ENCODE results near the gene ZNF587.
A peak's percentile ranks its signal among the peaks of the same experiment; 100 is the strongest.
"Not testable (repeated sequence)": the region's sequence is repeated elsewhere in the genome, so short reads cannot be mapped to it uniquely, and the experiment has no call there.

Gene ZNF587

DNA sequence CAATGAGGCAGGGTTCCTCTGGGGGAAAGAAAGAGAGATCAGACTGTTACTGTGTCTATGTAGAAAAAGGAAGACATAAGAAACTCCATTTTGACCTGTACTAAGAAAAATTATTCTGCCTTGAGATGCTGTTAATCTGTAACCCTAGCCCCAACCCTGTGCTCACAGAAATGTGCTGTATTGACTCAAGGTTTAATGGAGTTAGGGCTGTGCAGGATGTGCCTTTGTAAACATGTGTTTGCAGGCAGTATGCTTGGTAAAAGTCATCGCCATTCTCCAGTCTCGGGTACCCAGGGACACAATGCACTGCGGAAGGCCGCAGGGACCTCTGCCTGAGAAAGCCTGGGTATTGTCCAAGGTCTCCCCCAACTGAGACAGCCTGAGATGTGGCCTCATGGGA, 26.1 kb upstream of the ZNF587 start:
- H3K9me3 ChIP-seq (ENCODE audit: control insufficient read depth, insufficient read depth, low read length); H3K4me1 ChIP-seq (ENCODE audit: control insufficient read depth, insufficient read depth, low read length); H3K9ac ChIP-seq (ENCODE audit: low read depth, low read length); H3K4me3 ChIP-seq (ENCODE audit: low read depth, low read length); H3K27me3 ChIP-seq (ENCODE audit: control insufficient read depth, insufficient read depth, low read length): not testable (repeated sequence)
- Histone ChIP-seq H3K27ac (ENCODE audit: low read depth, low read length) (peak overlapping the region; percentile 18), H3K36me3 (ENCODE audit: control insufficient read depth, insufficient read depth, low read length) (peaks cover 32% of the 10 kb centered on the region)

DNA sequence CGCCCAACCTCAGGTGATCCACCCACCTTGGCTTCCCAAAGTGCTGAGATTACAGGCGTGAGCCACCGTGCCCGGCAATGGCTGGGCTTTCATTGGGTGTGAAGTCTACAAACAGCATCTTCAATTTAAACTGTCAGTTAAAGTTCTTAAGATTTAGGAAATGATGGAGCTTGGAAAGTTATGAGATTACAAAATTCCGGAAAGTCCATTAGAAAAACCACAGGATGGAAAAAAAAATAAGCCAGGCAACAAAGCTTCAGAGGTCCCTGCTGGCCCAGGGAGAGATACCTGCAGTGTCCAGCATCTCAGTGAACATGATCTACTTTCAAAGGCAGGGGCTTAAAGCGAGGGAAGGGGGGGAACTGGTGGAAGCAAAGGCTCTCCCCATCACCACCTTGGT, 24.1 kb upstream of the ZNF587 start:
- Histone ChIP-seq H3K27ac (ENCODE audit: low read depth, low read length) (no peak overlapping the region), H3K36me3 (ENCODE audit: control insufficient read depth, insufficient read depth, low read length) (peaks cover 32% of the 10 kb centered on the region), H3K27me3 (ENCODE audit: control insufficient read depth, insufficient read depth, low read length) (no peaks in the 10 kb centered on the region), H3K4me3 (ENCODE audit: low read depth, low read length) (no peak overlapping the region), H3K9me3 (ENCODE audit: control insufficient read depth, insufficient read depth, low read length) (no peaks in the 10 kb centered on the region), H3K4me1 (ENCODE audit: control insufficient read depth, insufficient read depth, low read length) (0 out of 2 replicates have a peak, but pooled peaks cover 4% of the 10 kb centered on the region), H3K9ac (ENCODE audit: low read depth, low read length) (no peak overlapping the region)

DNA sequence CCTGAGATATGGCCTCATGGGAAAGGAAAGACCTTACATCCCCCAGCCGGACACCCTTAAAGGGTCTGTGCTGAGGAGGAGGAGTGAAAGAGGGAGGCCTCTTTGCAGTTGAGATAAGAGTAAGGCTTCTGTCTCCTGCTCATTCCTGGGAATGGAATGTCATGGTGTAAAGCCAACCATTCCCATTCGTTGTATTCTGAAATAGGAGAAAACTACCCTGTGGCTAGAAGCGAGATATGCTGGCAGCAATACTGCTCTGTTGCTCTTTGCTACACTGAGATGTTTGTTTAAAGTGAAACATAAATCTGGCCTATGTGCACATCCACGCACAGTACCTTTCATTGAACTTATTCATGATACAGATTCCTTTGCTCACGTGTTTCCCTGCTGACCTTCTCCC, 20.3 kb upstream of the ZNF587 start:
- H3K27me3 ChIP-seq (ENCODE audit: control insufficient read depth, insufficient read depth, low read length), result no peaks in the 10 kb centered on the region
- H3K4me1 ChIP-seq (ENCODE audit: control insufficient read depth, insufficient read depth, low read length), result 0 out of 2 replicates have a peak, but pooled peaks cover 4% of the 10 kb centered on the region
- H3K27ac ChIP-seq (ENCODE audit: low read depth, low read length), result peak overlapping the region; percentile 95
- H3K4me3 ChIP-seq (ENCODE audit: low read depth, low read length), result no peak overlapping the region
- H3K9me3 ChIP-seq (ENCODE audit: control insufficient read depth, insufficient read depth, low read length), result no peaks in the 10 kb centered on the region
- no peak overlapping the region for H3K9ac ChIP-seq (ENCODE audit: low read depth, low read length)
- peaks cover 18% of the 10 kb centered on the region for H3K36me3 ChIP-seq (ENCODE audit: control insufficient read depth, insufficient read depth, low read length)

DNA sequence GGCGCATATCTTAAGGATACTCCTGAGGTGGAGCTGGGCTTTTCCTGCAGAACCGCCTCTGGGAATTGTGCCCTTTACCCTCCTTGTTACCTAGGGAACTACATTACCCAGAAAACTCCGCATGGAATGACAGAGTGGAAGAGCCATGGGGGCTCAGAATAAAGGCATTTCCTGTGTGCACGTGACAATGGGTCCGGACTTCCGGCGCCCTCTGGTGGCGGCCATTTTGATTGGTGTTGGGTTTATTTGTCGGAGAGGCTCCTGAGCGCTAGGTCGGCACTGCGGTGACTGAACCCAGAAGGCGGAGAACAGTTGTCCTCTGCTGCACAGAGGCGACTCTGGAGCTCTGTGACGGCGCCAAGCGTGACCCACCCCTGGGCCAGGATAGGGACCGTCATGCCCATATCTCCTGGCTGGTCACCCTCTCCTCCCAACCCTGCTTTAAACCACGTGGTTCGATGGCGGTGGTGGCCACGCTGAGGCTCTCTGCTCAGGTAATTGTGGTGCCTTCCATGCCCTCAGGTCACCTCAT, 19.5 kb upstream of the ZNF587 start, which contains the start of gene ZNF587B:
ZNF587B (plus strand) TSS at position 229 of the 532 bp plus-strand sequence; CDS start at position 459, 230 bp downstream.
- no peaks in the 10 kb centered on the region for H3K27me3 ChIP-seq (ENCODE audit: control insufficient read depth, insufficient read depth, low read length)
- H3K36me3 ChIP-seq (ENCODE audit: control insufficient read depth, insufficient read depth, low read length), result peaks cover 15% of the 10 kb centered on the region
- 0 out of 2 replicates have a peak, but pooled peaks cover 4% of the 10 kb centered on the region for H3K4me1 ChIP-seq (ENCODE audit: control insufficient read depth, insufficient read depth, low read length)
- H3K27ac ChIP-seq (ENCODE audit: low read depth, low read length), result peak within 1 kb of the TSS; percentile 95
- no peaks in the 10 kb centered on the region for H3K9me3 ChIP-seq (ENCODE audit: control insufficient read depth, insufficient read depth, low read length)
- peak within 1 kb of the TSS; percentile 93 for H3K4me3 ChIP-seq (ENCODE audit: low read depth, low read length)
- H3K9ac ChIP-seq (ENCODE audit: low read depth, low read length), result peak within 1 kb of the TSS; percentile 96

DNA sequence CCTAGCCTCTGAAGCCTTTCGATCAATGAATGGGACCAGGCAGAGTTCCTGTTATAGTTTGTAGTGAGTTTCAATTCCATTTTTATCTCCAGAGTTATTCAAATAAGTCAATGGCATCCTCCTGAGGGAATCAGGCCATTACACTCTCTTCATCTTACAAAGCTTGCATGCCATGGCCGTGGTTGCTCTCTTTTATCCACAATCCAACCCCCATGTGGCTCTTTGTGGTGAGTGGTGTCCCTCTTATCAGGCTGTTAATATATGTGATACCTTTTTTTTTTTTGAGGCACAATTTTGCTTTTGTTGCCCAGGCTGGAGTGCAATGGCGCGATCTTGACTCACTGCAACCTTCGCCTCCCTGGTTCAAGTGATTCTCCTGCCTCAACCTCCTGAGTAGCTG, 12.7 kb upstream of the ZNF587 start:
- H3K9ac ChIP-seq (ENCODE audit: low read depth, low read length); H3K27me3 ChIP-seq (ENCODE audit: control insufficient read depth, insufficient read depth, low read length); H3K27ac ChIP-seq (ENCODE audit: low read depth, low read length); H3K4me1 ChIP-seq (ENCODE audit: control insufficient read depth, insufficient read depth, low read length); H3K9me3 ChIP-seq (ENCODE audit: control insufficient read depth, insufficient read depth, low read length); H3K4me3 ChIP-seq (ENCODE audit: low read depth, low read length): not testable (repeated sequence)
- H3K36me3 ChIP-seq (ENCODE audit: control insufficient read depth, insufficient read depth, low read length), result peaks cover 47% of the 10 kb centered on the region

DNA sequence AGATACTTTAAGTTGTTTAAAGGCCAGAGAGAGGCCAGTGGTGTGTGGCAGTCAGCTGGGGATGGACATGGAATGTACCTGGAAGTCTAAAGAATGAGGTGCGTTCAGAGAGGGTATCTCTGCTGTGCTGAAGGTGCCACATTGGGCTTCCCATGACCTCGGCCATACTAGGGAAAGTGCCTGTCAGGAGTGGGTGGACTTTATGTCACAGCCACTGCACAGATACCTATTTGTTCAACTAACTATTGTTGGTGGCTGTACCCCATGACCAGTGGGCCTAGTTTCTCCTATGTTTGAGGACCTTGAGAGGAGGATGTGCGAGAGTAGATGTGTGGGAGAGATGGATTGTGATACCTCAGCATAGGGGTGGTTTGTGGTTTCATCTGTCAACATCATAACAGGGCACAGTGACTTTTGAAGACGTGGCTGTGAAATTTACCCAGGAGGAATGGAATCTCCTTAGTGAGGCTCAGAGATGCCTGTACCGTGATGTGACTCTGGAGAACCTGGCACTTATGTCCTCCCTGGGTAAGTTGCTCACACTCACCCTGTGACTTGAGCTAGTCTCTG, 11.0 kb upstream of the ZNF587 start:
- not testable (repeated sequence) for H3K9ac ChIP-seq (ENCODE audit: low read depth, low read length); H3K9me3 ChIP-seq (ENCODE audit: control insufficient read depth, insufficient read depth, low read length); H3K4me3 ChIP-seq (ENCODE audit: low read depth, low read length); H3K27ac ChIP-seq (ENCODE audit: low read depth, low read length); H3K4me1 ChIP-seq (ENCODE audit: control insufficient read depth, insufficient read depth, low read length); H3K27me3 ChIP-seq (ENCODE audit: control insufficient read depth, insufficient read depth, low read length)
- peaks cover 61% of the 10 kb centered on the region for H3K36me3 ChIP-seq (ENCODE audit: control insufficient read depth, insufficient read depth, low read length)

DNA sequence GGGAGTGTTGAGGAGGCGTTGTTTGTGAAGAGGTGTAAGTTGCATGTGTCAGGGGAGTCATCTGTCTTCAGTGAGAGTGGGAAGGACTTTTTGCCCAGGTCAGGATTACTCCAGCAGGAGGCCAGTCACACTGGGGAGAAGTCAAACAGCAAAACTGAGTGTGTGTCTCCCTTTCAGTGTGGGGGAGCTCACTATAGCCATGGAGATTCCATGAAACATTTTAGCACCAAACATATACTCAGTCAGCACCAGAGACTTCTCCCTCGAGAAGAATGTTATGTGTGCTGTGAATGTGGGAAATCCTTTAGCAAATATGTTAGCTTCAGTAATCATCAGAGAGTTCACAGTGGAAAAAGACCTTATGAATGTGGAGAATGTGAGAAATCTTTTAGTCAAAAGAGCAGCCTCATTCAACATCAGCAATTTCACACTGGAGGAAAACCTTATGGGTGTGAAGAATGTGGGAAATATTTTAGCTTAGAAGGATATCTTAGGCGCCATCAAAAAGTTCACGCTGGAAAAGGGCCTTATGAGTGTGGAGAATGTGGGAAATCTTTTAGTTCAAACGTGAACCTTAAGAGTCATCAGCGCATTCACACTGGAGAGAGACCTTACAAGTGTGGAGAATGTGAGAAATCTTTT, 8.4 kb upstream of the ZNF587 start:
- H3K27me3 ChIP-seq (ENCODE audit: control insufficient read depth, insufficient read depth, low read length), result no peaks in the 10 kb centered on the region
- H3K9me3 ChIP-seq (ENCODE audit: control insufficient read depth, insufficient read depth, low read length), result no peaks in the 10 kb centered on the region
- H3K27ac ChIP-seq (ENCODE audit: low read depth, low read length), result no peak overlapping the region
- no peaks in the 10 kb centered on the region for H3K4me1 ChIP-seq (ENCODE audit: control insufficient read depth, insufficient read depth, low read length)
- H3K4me3 ChIP-seq (ENCODE audit: low read depth, low read length), result no peak overlapping the region
- no peak overlapping the region for H3K9ac ChIP-seq (ENCODE audit: low read depth, low read length)
- H3K36me3 ChIP-seq (ENCODE audit: control insufficient read depth, insufficient read depth, low read length), result peaks cover 80% of the 10 kb centered on the region

DNA sequence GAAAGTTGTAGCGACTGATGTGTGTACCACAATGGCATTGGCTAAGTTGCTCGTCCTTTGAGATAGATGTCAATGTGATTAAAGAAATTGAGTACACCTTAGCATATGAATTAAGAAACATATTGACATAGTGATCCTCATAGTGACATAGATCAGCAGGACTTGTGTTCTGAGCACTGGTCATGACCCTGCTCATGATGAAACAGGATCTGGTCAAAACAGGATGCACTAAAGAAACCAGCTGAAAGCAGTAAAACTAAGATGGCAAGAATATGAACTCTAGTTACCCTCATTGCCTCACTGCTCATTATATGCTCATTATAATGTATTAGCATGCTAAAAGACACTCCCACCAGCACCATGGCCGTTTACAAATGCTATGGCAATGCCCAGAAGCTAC, 2.5 kb upstream of the ZNF587 start:
- not testable (repeated sequence) for H3K9me3 ChIP-seq (ENCODE audit: control insufficient read depth, insufficient read depth, low read length); H3K27ac ChIP-seq (ENCODE audit: low read depth, low read length); H3K4me3 ChIP-seq (ENCODE audit: low read depth, low read length); H3K27me3 ChIP-seq (ENCODE audit: control insufficient read depth, insufficient read depth, low read length); H3K9ac ChIP-seq (ENCODE audit: low read depth, low read length); H3K4me1 ChIP-seq (ENCODE audit: control insufficient read depth, insufficient read depth, low read length)
- peaks cover 43% of the 10 kb centered on the region for H3K36me3 ChIP-seq (ENCODE audit: control insufficient read depth, insufficient read depth, low read length)

DNA sequence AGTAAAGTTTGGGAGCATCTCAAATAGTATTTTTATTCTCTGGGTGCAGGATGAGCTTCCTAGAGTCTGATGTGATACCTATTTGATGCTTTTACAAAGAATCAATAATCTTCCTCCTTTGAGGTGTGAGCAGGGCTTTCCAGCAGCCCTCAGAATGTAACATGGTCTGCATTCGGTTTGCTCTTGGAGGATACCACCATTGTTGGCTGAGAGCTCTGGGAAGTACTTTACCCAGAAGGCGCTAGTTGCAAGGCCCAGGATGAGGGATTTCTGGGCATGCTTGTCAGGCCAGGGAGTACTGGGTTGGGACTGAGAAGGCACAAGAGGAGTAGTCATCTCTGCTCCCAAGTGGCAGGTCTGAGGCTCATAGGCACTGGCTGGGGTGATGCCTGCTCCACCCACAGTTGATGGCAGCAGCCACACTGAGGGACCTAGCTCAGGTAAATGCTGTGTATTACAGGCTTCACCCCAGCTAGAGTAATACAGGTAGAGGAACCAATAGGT, 445 bp upstream of the ZNF587 start:
- not testable (repeated sequence) for H3K9ac ChIP-seq (ENCODE audit: low read depth, low read length); H3K9me3 ChIP-seq (ENCODE audit: control insufficient read depth, insufficient read depth, low read length); H3K27me3 ChIP-seq (ENCODE audit: control insufficient read depth, insufficient read depth, low read length); H3K4me1 ChIP-seq (ENCODE audit: control insufficient read depth, insufficient read depth, low read length)
- H3K4me3 ChIP-seq (ENCODE audit: low read depth, low read length), result peak overlapping the region; percentile 74
- H3K27ac ChIP-seq (ENCODE audit: low read depth, low read length), result peak overlapping the region; percentile 96
- H3K36me3 ChIP-seq (ENCODE audit: control insufficient read depth, insufficient read depth, low read length), result peaks cover 39% of the 10 kb centered on the region

DNA sequence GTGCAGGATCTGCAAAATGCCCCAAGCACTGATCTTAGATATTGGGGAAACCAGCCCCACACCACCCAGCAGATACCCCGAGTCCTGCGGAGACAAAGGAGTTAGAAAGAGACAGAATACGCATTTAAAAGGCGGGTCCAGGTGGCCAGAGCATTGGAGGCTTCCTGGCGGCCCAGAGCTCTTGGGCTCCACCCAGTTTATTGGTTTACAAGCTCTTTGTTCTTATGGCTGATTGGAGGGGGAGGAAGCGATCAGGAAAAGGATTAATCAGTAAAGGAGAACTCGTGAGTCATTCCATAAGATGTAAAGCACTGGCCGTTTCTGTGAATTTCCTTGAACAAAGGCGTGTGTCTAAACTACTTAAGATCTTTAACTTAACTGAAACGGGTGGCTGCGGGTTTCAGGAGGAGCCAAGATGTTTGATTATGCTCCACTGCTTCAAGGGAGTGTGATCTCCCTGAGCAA, 926 bp downstream of the ZNF587 start:
- peaks cover 6% of the 10 kb centered on the region; the same call in 1 of the 2 replicates for H3K4me1 ChIP-seq (ENCODE audit: control insufficient read depth, insufficient read depth, low read length)
- H3K36me3 ChIP-seq (ENCODE audit: control insufficient read depth, insufficient read depth, low read length), result peaks cover 27% of the 10 kb centered on the region
- H3K27me3 ChIP-seq (ENCODE audit: control insufficient read depth, insufficient read depth, low read length), result no peaks in the 10 kb centered on the region
- no peaks in the 10 kb centered on the region for H3K9me3 ChIP-seq (ENCODE audit: control insufficient read depth, insufficient read depth, low read length)
- H3K27ac ChIP-seq (ENCODE audit: low read depth, low read length), result peak overlapping the region; percentile 96
- peak overlapping the region; percentile 74 for H3K4me3 ChIP-seq (ENCODE audit: low read depth, low read length)
- H3K9ac ChIP-seq (ENCODE audit: low read depth, low read length), result peak overlapping the region; percentile 84
